Measurements from ENCODE around the gene NAGA. TPM values are rescaled to one million over a fixed set of nuclear protein-coding genes. Genes with fewer than 3 reads are reported as not detected.
A peak's percentile ranks its signal among the peaks of the same experiment; 100 is the strongest.
"Not testable (repeated sequence)": the region's sequence is repeated elsewhere in the genome, so short reads cannot be mapped to it uniquely, and the experiment has no call there.

The NAGA gene
- polyA plus RNA-seq (2013, experiment 1 of 2), result 8.1 TPM
- 8.4 TPM for polyA plus RNA-seq (2013, experiment 2 of 2)

- no peak within 1 kb of the TSS for H3K23ac ChIP-seq (ENCODE audit: low read length)
- no peak within 1 kb of the TSS for H3K4ac ChIP-seq (ENCODE audit: low read depth, low read length)
- H3K9ac ChIP-seq (ENCODE audit: low read length), result peak within 1 kb of the TSS; percentile 73
- no peak within 1 kb of the TSS for H4K5ac ChIP-seq (ENCODE audit: low read length)
- no peaks in the 10 kb centered on the region for H3K36me3 ChIP-seq (ENCODE audit: control insufficient read depth, insufficient read depth, low read length)
- H2AK5ac ChIP-seq (ENCODE audit: low read length), result no peak within 1 kb of the TSS
- no peak within 1 kb of the TSS for H2BK15ac ChIP-seq (replicated peaks; ENCODE audit: low read depth)
- no peak within 1 kb of the TSS for H3K18ac ChIP-seq (ENCODE audit: low read length)
- WGBS (ENCODE audit: extremely low coverage, insufficient coverage, low lambda C conversion rate), result no CpG with 5 or more reads among the region's 56 CpGs
- H3K56ac ChIP-seq (ENCODE audit: low read length), result peak within 1 kb of the TSS; percentile 84
- H3K4me2 ChIP-seq (ENCODE audit: low read length), result peak within 1 kb of the TSS; percentile 75
- no peak within 1 kb of the TSS for H2BK5ac ChIP-seq (ENCODE audit: low read length)
- H3K4me1 ChIP-seq (ENCODE audit: control insufficient read depth, low read depth, low read length), result peaks cover 7% of the 10 kb centered on the region
- H3K4me3 ChIP-seq (ENCODE audit: low read length), result peak within 1 kb of the TSS; percentile 49
- peak; percentile 97 for DNase-seq
- H3K79me1 ChIP-seq (ENCODE audit: low read length), result peaks cover 2% of the 10 kb centered on the region
- H4K8ac ChIP-seq (ENCODE audit: low read depth, low read length), result peak within 1 kb of the TSS; percentile 57
- no peak within 1 kb of the TSS for H3K27ac ChIP-seq (ENCODE audit: low read depth, low read length)
- no peaks in the 10 kb centered on the region for H3K27me3 ChIP-seq (ENCODE audit: insufficient read depth, low read length, poor library complexity)
- no peak within 1 kb of the TSS for H2BK120ac ChIP-seq (ENCODE audit: low read depth, low read length)
- H3K79me2 ChIP-seq (ENCODE audit: control insufficient read depth, insufficient read depth, low read length), result no peaks in the 10 kb centered on the region
Observed at GRCh38 chr22:42070517-42071422, at the start of gene NAGA. Gene NAGA, minus strand, starts transcription at chr22:42070812. Its CDS starts 515 bp downstream, at chr22:42070297.

- Histone ChIP-seq H3K27me3 (ENCODE audit: insufficient read depth, low read length, poor library complexity) (no peaks in the 10 kb centered on the region), H3K79me1 (ENCODE audit: low read length) (no peaks in the 10 kb centered on the region), H3K79me2 (ENCODE audit: control insufficient read depth, insufficient read depth, low read length) (no peaks in the 10 kb centered on the region), H2BK5ac (ENCODE audit: low read length) (no peak overlapping the region), H3K4me3 (ENCODE audit: low read length) (no peak overlapping the region), H4K5ac (ENCODE audit: low read length) (no peak overlapping the region), H3K23ac (ENCODE audit: low read length) (no peak overlapping the region), H2BK15ac (replicated peaks; ENCODE audit: low read depth) (no peak overlapping the region), H3K36me3 (ENCODE audit: control insufficient read depth, insufficient read depth, low read length) (no peaks in the 10 kb centered on the region), H3K18ac (ENCODE audit: low read length) (no peak overlapping the region), H3K9ac (ENCODE audit: low read length) (no peak overlapping the region), H4K8ac (ENCODE audit: low read depth, low read length) (no peak overlapping the region), H3K4me2 (ENCODE audit: low read length) (no peak overlapping the region), H2BK120ac (ENCODE audit: low read depth, low read length) (no peak overlapping the region), H3K27ac (ENCODE audit: low read depth, low read length) (no peak overlapping the region), H3K4ac (ENCODE audit: low read depth, low read length) (no peak overlapping the region), H2AK5ac (ENCODE audit: low read length) (no peak overlapping the region), H3K56ac (ENCODE audit: low read length) (no peak overlapping the region), H3K4me1 (ENCODE audit: control insufficient read depth, low read depth, low read length) (no peaks in the 10 kb centered on the region)
- peak; percentile 57 for DNase-seq
- WGBS (ENCODE audit: extremely low coverage, insufficient coverage, low lambda C conversion rate), result no CpG with 5 or more reads among the region's 4 CpGs
Observed at GRCh38 chr22:42116848-42117424, 46.3 kb upstream of the NAGA start.

DNA sequence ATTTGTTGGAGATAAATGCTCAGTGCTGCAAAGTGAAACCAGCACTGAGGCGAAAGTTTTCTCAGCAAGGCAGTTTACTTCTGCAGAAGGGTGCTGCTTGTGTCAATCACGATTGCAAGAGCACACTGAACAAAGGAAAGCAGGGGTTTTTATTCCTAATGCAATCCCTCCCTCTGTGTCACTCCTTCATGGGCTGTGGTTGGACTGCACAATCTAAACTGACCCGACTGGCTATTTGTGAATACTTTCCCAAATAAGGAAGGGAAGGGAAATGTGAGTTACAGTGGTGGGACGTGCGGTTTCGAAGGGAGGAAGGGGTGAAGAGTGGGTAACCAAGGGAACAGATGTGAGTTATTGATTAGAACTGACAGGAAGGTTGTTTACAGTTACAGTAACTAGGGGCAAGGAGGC is 44.8 kb upstream of the NAGA start:
- H2BK15ac ChIP-seq (replicated peaks; ENCODE audit: low read depth); H4K8ac ChIP-seq (ENCODE audit: low read depth, low read length); H3K4me3 ChIP-seq (ENCODE audit: low read length); H3K56ac ChIP-seq (ENCODE audit: low read length); H3K27ac ChIP-seq (ENCODE audit: low read depth, low read length); H3K4me2 ChIP-seq (ENCODE audit: low read length); H2BK120ac ChIP-seq (ENCODE audit: low read depth, low read length); H3K23ac ChIP-seq (ENCODE audit: low read length); H2BK5ac ChIP-seq (ENCODE audit: low read length); H3K18ac ChIP-seq (ENCODE audit: low read length); H3K79me2 ChIP-seq (ENCODE audit: control insufficient read depth, insufficient read depth, low read length); H3K27me3 ChIP-seq (ENCODE audit: insufficient read depth, low read length, poor library complexity); H3K4ac ChIP-seq (ENCODE audit: low read depth, low read length); H3K79me1 ChIP-seq (ENCODE audit: low read length); H4K5ac ChIP-seq (ENCODE audit: low read length); H3K36me3 ChIP-seq (ENCODE audit: control insufficient read depth, insufficient read depth, low read length); H3K9ac ChIP-seq (ENCODE audit: low read length); H3K4me1 ChIP-seq (ENCODE audit: control insufficient read depth, low read depth, low read length); H2AK5ac ChIP-seq (ENCODE audit: low read length): not testable (repeated sequence)
- no CpG with 5 or more reads among the region's 6 CpGs for WGBS (ENCODE audit: extremely low coverage, insufficient coverage, low lambda C conversion rate)
- DNase-seq, result peak; percentile 37

DNA sequence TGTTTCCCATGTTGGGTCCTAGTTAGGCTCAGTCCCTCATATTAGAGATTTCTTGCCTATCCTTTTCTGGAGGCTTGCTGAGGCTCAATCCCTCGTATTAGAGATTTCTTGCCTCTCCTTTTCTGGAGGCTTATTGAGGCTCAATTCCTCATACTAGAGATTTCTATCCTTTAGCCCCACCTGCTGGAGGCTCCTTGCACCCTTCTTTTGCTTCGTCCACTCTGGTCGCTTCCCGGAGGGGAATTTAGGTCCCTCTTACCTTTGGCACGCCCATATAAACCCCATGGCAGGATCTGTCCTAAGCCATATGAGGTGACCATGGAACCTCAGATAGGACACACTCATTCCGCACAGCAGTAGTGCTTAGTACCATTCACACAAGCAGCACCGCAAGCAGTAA is 44.1 kb upstream of the NAGA start:
- Histone ChIP-seq H2BK120ac (ENCODE audit: low read depth, low read length) (no peak overlapping the region), H3K4me2 (ENCODE audit: low read length) (no peak overlapping the region), H3K4me3 (ENCODE audit: low read length) (no peak overlapping the region), H3K36me3 (ENCODE audit: control insufficient read depth, insufficient read depth, low read length) (no peaks in the 10 kb centered on the region), H3K79me2 (ENCODE audit: control insufficient read depth, insufficient read depth, low read length) (no peaks in the 10 kb centered on the region), H3K9ac (ENCODE audit: low read length) (no peak overlapping the region), H4K8ac (ENCODE audit: low read depth, low read length) (no peak overlapping the region), H2BK15ac (replicated peaks; ENCODE audit: low read depth) (no peak overlapping the region), H3K27me3 (ENCODE audit: insufficient read depth, low read length, poor library complexity) (no peaks in the 10 kb centered on the region), H3K23ac (ENCODE audit: low read length) (no peak overlapping the region), H3K79me1 (ENCODE audit: low read length) (no peaks in the 10 kb centered on the region), H3K4me1 (ENCODE audit: control insufficient read depth, low read depth, low read length) (peaks cover 4% of the 10 kb centered on the region), H3K4ac (ENCODE audit: low read depth, low read length) (no peak overlapping the region), H3K18ac (ENCODE audit: low read length) (no peak overlapping the region), H2AK5ac (ENCODE audit: low read length) (no peak overlapping the region), H3K27ac (ENCODE audit: low read depth, low read length) (no peak overlapping the region), H4K5ac (ENCODE audit: low read length) (no peak overlapping the region), H2BK5ac (ENCODE audit: low read length) (no peak overlapping the region), H3K56ac (ENCODE audit: low read length) (no peak overlapping the region)
- peak; percentile 58 for DNase-seq
- WGBS (ENCODE audit: extremely low coverage, insufficient coverage, low lambda C conversion rate), result no CpG with 5 or more reads among the region's 7 CpGs

DNA sequence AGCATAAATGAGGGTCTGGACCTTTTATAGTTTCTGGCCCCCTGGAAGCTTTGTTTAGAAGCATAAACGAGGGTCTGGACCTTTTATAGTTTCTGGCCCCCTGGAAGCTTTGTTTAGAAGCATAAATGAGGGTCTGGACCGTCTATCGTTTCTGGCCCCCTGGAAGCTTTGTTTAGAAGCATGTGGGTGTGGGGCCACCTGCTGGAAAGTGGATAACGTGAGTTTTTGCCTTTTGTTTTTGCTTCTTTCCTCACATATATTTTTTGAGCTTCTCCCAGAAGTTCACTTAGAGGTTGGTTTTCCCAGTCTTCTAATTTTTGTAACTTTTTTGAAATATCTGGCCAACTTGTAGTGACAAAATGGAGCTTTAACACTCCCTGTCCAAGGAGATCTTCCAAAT is 42.2 kb upstream of the NAGA start:
- peak; percentile 64 for DNase-seq
- not testable (repeated sequence) for H3K4me1 ChIP-seq (ENCODE audit: control insufficient read depth, low read depth, low read length)

More for the DNA sequence above, 42.2 kb upstream of the NAGA start:
- not testable (repeated sequence) for H3K18ac ChIP-seq (ENCODE audit: low read length); H3K36me3 ChIP-seq (ENCODE audit: control insufficient read depth, insufficient read depth, low read length); H4K8ac ChIP-seq (ENCODE audit: low read depth, low read length); H3K4me2 ChIP-seq (ENCODE audit: low read length); H2AK5ac ChIP-seq (ENCODE audit: low read length); H3K23ac ChIP-seq (ENCODE audit: low read length); H3K4me3 ChIP-seq (ENCODE audit: low read length); H3K27ac ChIP-seq (ENCODE audit: low read depth, low read length); H2BK15ac ChIP-seq (replicated peaks; ENCODE audit: low read depth); H4K5ac ChIP-seq (ENCODE audit: low read length); H3K56ac ChIP-seq (ENCODE audit: low read length); H2BK120ac ChIP-seq (ENCODE audit: low read depth, low read length); H3K27me3 ChIP-seq (ENCODE audit: insufficient read depth, low read length, poor library complexity); H3K4ac ChIP-seq (ENCODE audit: low read depth, low read length); H3K9ac ChIP-seq (ENCODE audit: low read length); H2BK5ac ChIP-seq (ENCODE audit: low read length); H3K79me2 ChIP-seq (ENCODE audit: control insufficient read depth, insufficient read depth, low read length); H3K79me1 ChIP-seq (ENCODE audit: low read length)
- no CpG with 5 or more reads among the region's 4 CpGs for WGBS (ENCODE audit: extremely low coverage, insufficient coverage, low lambda C conversion rate)

Measured in mesendoderm (in vitro differentiated cells).